B cell (primary cell): Measurements from ENCODE around the gene ANO9. TPM values are rescaled to one million over a fixed set of nuclear protein-coding genes. Genes with fewer than 3 reads are reported as not detected.

Experiments used
- ATAC-seq: fragments of 200-7000 bp; cut with Tn5 transposase; one replicate; pipeline ENCODE4 v1.10.0; 2021; ENCODE audit warnings: low read depth, mild to moderate bottlenecking, moderate number of reproducible peaks, moderate library complexity
- CTCF ChIA-PET: fragments of 350-600 bp; sonication (Branson Sonifier 250); formaldehyde crosslinking; loops from one replicate; lab custom pipeline; 2021; ENCODE audit warnings: antibody characterized with exemption, inconsistent platforms; lab: Charles Lee
- POLR2A ChIA-PET: fragments of 350-600 bp; sonication (Branson Sonifier 250); formaldehyde crosslinking; loops from one replicate; lab custom pipeline; 2021; ENCODE audit warnings: antibody characterized with exemption; lab: Charles Lee
- DNase-seq: peaks from one replicate; pipeline ENCODE4 v3.0.0; 2013
- H2AFZ ChIP-seq: 2 replicates; pipeline ENCODE4 v1.6.1; 2012; ENCODE audit warnings: mild to moderate bottlenecking, low read depth, low read length; ENCODE audit not compliant: insufficient read depth, poor library complexity, severe bottlenecking
- H3K27ac ChIP-seq, 2 donors: 1 replicate in 1 of 2; 2 replicates in 1 of 2; pipeline ENCODE4 v1.5.1; 2012 to 2013; ENCODE audit warnings: low read length in 2 of 2, mild to moderate bottlenecking in 2 of 2, moderate library complexity in 1 of 2
- H3K27me3 ChIP-seq, 4 experiments: fragments of 200-600 bp in 1 of 4; sonication (generic) in 1 of 4; replicated peaks in 1 of 4; 1 replicate in 2 of 4; 2 replicates in 2 of 4; pipeline versions ENCODE4 v1.6.1 to v1.7.0; 2013 to 2016; ENCODE audit warnings: low read length in 3 of 4, mild to moderate bottlenecking in 2 of 4, mixed read lengths in 1 of 4, moderate library complexity in 1 of 4; ENCODE audit not compliant: insufficient read depth in 4 of 4, control insufficient read depth in 3 of 4; ENCODE audit errors: control extremely low read depth in 1 of 4
- H3K36me3 ChIP-seq, 2 experiments: replicated peaks in 1 of 2; 1 replicate in 1 of 2; 2 replicates in 1 of 2; pipeline versions ENCODE4 v1.6.1 to v1.7.1; 2013; ENCODE audit warnings: low read length in 1 of 2; ENCODE audit not compliant: insufficient read depth in 2 of 2, control insufficient read depth in 1 of 2; ENCODE audit errors: control extremely low read depth in 1 of 2, extremely low read depth in 1 of 2
- H3K4me1 ChIP-seq, 2 donors: fragments of 200-600 bp in 1 of 2; sonication (generic) in 1 of 2; 1 replicate in 1 of 2; 2 replicates in 1 of 2; pipeline versions ENCODE4 v1.5.1 to v1.6.1; 2013 to 2017; ENCODE audit warnings: low read length in 2 of 2; ENCODE audit not compliant: control insufficient read depth in 2 of 2, insufficient read depth in 2 of 2
- H3K4me2 ChIP-seq: replicated peaks from 2 replicates; pipeline ENCODE3; 2012; ENCODE audit warnings: mild to moderate bottlenecking, low read depth, low read length; ENCODE audit not compliant: poor library complexity, severe bottlenecking
- H3K4me3 ChIP-seq, 5 experiments: fragments of 200-600 bp in 1 of 5; sonication (generic) in 1 of 5; 1 replicate in 3 of 5; 2 replicates in 2 of 5; pipeline versions ENCODE4 v1.5.1 to v1.7.0; 2011 to 2016; ENCODE audit warnings: low read length in 4 of 5, mild to moderate bottlenecking in 4 of 5, low read depth in 2 of 5, control low read depth in 1 of 5, moderate library complexity in 1 of 5; ENCODE audit not compliant: insufficient read depth in 1 of 5; ENCODE audit errors: control extremely low read depth in 1 of 5, extremely low read depth in 1 of 5
- H3K79me2 ChIP-seq: fragments of 200-600 bp; sonication (generic); one replicate; pipeline ENCODE4 v1.6.0; 2016; ENCODE audit warnings: low read length; ENCODE audit not compliant: control insufficient read depth, insufficient read depth
- H3K9ac ChIP-seq: fragments of 200-600 bp; sonication (generic); 2 replicates; pipeline ENCODE4 v1.6.1; 2017; ENCODE audit warnings: mild to moderate bottlenecking, low read length, moderate library complexity
- H3K9me3 ChIP-seq, 3 donors: one replicate each; pipeline versions ENCODE4 v1.6.1 to v1.7.1; 2013; ENCODE audit warnings: low read length in 2 of 3; ENCODE audit not compliant: control insufficient read depth in 2 of 3, insufficient read depth in 1 of 3; ENCODE audit errors: control extremely low read depth in 1 of 3
- H4K20me1 ChIP-seq: 2 replicates; pipeline ENCODE4 v1.6.0; 2012; ENCODE audit warnings: mild to moderate bottlenecking, low read length; ENCODE audit not compliant: insufficient read depth, control insufficient read depth, poor library complexity, severe bottlenecking
- H3K27ac Mint-ChIP-seq: one replicate; pipeline ENCODE4 v1.8.0; 2021; ENCODE audit warnings: mixed read lengths
- H3K27me3 Mint-ChIP-seq: one replicate; pipeline ENCODE4 v1.8.0; 2021; ENCODE audit warnings: mixed read lengths
- H3K4me1 Mint-ChIP-seq: one replicate; pipeline ENCODE4 v1.8.0; 2021; ENCODE audit warnings: mixed read lengths
- H3K4me3 Mint-ChIP-seq: one replicate; pipeline ENCODE4 v1.8.0; 2021; ENCODE audit warnings: mixed read lengths
- H3K9me3 Mint-ChIP-seq: one replicate; pipeline ENCODE4 v1.8.0; 2022; ENCODE audit warnings: mixed read lengths; ENCODE audit not compliant: insufficient read depth
- EZH2 ChIP-seq: IDR thresholded peaks from 2 replicates; pipeline ENCODE4 v1.6.1; 2012; ENCODE audit warnings: borderline replicate concordance, low read depth, mild to moderate bottlenecking, moderate library complexity, low read length; ENCODE audit not compliant: insufficient read depth, poor library complexity, severe bottlenecking
- WGBS: methylation state at CpG from one replicate; pipeline ENCODE4 v1.1.5; 2013; ENCODE audit warnings: missing lambda C conversion rate; ENCODE audit not compliant: insufficient coverage; 5-methylcytosine and 5-hydroxymethylcytosine counted together
- intact Hi-C: fragments of 100-400 bp; cut with micrococcal nuclease; formaldehyde crosslinking; loops from one replicate; pipeline ENCODE4 v1.10.0; 2022
- polyA plus RNA-seq: library from polyadenylated mRNA; depleted of rRNA; stranded (reverse); fragments of >200 nt; gene quantifications from 2 replicates; pipeline ENCODE4 v1.2.3, GENCODE V29; 2012
- total RNA-seq, 2 donors: library from RNA; stranded (reverse); fragments of 120-200 nt in 1 of 2; gene quantifications; 1 replicate in 1 of 2; 2 replicates in 1 of 2; pipeline versions ENCODE4 v1.2.3 to v1.2.4, GENCODE V29; 2013 to 2022
- TF ChIP-seq, protein P1 (sequence below): fragments of 200-600 bp; IDR thresholded peaks from one replicate; pipeline ENCODE4 v1.8.0; 2022; ENCODE audit warnings: antibody characterized with exemption, mild to moderate bottlenecking

Gene ANO9
- total and polyA plus RNA-seq, 2 donors (not counting 1 experiment from before 2014, with no cell fraction given): 62.0 to 107 TPM

DNA sequence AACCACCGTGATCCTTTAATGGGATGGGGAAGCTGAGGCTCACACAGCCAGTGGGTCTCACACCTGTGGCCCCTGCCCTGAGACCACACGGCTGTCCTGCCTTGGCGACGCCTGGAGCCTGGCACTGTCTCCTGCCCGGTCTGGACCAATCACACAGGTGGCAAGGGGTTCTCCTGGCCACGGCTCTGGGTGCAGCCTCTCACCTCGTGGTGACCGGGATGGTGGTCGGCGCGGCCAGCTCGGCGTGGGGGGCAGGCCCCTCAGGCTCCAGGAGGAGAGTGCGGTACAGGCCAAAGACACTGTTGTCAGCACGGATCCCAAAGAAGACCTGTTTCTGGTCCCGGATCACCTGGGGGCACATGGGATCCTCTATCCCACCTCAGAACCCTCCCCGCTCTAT, 8.7 kb downstream of the ANO9 start:
- Histone ChIP-seq H3K27ac (no peak overlapping the region), H3K4me2 (no peak overlapping the region), H3K79me2 (no peaks in the 10 kb centered on the region), H3K36me3 (no peaks in the 10 kb centered on the region), H2AFZ (no peak overlapping the region), H3K9me3 (no peaks in the 10 kb centered on the region), H4K20me1 (no peaks in the 10 kb centered on the region), H3K4me3 (no peak overlapping the region), H3K9ac (no peak overlapping the region), H3K4me1 (no peaks in the 10 kb centered on the region), H3K27me3 (no peaks in the 10 kb centered on the region)
- Mint-ChIP-seq H3K27ac (no peak overlapping the region), H3K4me3 (no peak overlapping the region), H3K27me3 (no peaks in the 10 kb centered on the region), H3K4me1 (peaks cover 3% of the 10 kb centered on the region), H3K9me3 (no peaks in the 10 kb centered on the region)
- ChIA-PET POLR2A (no interaction called here), CTCF (no interaction called here)
- intact Hi-C loops: no loop called here
- ATAC-seq (no peak), DNase-seq (no peak)
- 96% methylated on average over 17 of the region's 17 CpGs for WGBS
- TF ChIP-seq, protein P1, sequence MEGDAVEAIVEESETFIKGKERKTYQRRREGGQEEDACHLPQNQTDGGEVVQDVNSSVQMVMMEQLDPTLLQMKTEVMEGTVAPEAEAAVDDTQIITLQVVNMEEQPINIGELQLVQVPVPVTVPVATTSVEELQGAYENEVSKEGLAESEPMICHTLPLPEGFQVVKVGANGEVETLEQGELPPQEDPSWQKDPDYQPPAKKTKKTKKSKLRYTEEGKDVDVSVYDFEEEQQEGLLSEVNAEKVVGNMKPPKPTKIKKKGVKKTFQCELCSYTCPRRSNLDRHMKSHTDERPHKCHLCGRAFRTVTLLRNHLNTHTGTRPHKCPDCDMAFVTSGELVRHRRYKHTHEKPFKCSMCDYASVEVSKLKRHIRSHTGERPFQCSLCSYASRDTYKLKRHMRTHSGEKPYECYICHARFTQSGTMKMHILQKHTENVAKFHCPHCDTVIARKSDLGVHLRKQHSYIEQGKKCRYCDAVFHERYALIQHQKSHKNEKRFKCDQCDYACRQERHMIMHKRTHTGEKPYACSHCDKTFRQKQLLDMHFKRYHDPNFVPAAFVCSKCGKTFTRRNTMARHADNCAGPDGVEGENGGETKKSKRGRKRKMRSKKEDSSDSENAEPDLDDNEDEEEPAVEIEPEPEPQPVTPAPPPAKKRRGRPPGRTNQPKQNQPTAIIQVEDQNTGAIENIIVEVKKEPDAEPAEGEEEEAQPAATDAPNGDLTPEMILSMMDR: no peak
- no peak for TF ChIP-seq EZH2

DNA sequence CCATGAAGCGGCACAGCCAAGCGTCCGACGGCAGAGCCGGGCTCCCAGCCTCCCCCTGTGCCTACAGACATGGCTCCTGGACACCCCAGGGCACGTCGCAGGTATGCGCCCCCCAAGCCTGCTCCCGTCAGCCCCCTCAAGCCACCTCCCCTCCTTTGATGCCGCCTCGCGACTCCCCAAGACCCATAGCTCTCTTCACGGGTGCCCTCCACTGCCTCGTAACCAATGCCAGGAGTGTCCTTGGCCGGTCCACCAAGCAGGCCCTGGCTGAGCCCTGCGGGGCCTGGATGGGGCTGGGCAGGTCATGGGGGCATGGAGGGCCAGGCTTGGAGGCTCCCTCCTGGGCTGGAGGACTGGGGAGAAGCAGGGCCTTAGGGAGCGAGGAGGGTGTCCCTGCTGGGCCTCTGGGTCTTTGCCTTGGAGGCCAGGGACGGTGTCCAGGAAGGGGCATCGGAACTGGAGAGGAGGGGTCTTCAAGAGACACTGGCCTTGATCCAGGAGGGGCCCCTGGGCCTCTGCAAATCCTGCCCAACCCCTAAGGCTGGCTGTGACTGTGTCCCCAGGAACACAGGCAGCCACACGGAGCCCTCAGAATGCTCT, 9.2 kb downstream of the ANO9 start:
- ATAC-seq: no peak
- H4K20me1 ChIP-seq: no peaks in the 10 kb centered on the region
- H3K27ac ChIP-seq: no peak overlapping the region
- H3K4me2 ChIP-seq: no peak overlapping the region
- WGBS: 94% methylated on average over 20 of the region's 20 CpGs
- no peaks in the 10 kb centered on the region for H3K27me3 ChIP-seq
- POLR2A ChIA-PET: no interaction called here
- no peak overlapping the region for H3K27ac Mint-ChIP-seq
- H3K4me1 Mint-ChIP-seq: peaks cover 3% of the 10 kb centered on the region
- TF ChIP-seq EZH2: no peak
- TF ChIP-seq, protein P1: no peak
- H3K9ac ChIP-seq: no peak overlapping the region
- no peaks in the 10 kb centered on the region for H3K36me3 ChIP-seq
- no peak for DNase-seq
- H3K9me3 ChIP-seq: no peaks in the 10 kb centered on the region
- H3K4me3 Mint-ChIP-seq: no peak overlapping the region
- H3K27me3 Mint-ChIP-seq: no peaks in the 10 kb centered on the region
- intact Hi-C loops: no loop called here
- H2AFZ ChIP-seq: no peak overlapping the region
- H3K9me3 Mint-ChIP-seq: no peaks in the 10 kb centered on the region
- H3K4me1 ChIP-seq: no peaks in the 10 kb centered on the region
- CTCF ChIA-PET: no interaction called here
- H3K4me3 ChIP-seq: no peak overlapping the region
- no peaks in the 10 kb centered on the region for H3K79me2 ChIP-seq
